GM19239 (cell line): ENCODE results near the gene CARMIL1.

ENCODE experiments used
- DNase-seq: peaks from one replicate; pipeline ENCODE4 v3.0.0; 2011; ENCODE audit warnings: low spot score; ENCODE audit not compliant: insufficient read length
- FAIRE-seq: peaks from 2 replicates; lab custom pipeline; 2011; peaks lifted over from hg19 to GRCh38; lab: Jason Lieb, UNC

The CARMIL1 gene

GRCh38 chr6:25456249-25457040 is 177.3 kb downstream of the CARMIL1 start:
- FAIRE-seq: peak; percentile 54
- DNase-seq: no peak

- no peak for DNase-seq
These were observed 178.3 kb downstream of the CARMIL1 start for GRCh38 chr6:25457516-25457915.

GRCh38 chr6:25458485-25458884 is 179.3 kb downstream of the CARMIL1 start:
- FAIRE-seq (no peak), DNase-seq (no peak)

More at GRCh38 chr6:25457516-25457915, 178.3 kb downstream of the CARMIL1 start:
- FAIRE-seq: no peak

GRCh38 chr6:25462235-25462897 is 183.2 kb downstream of the CARMIL1 start:
- FAIRE-seq (no peak), DNase-seq (no peak)

DNA sequence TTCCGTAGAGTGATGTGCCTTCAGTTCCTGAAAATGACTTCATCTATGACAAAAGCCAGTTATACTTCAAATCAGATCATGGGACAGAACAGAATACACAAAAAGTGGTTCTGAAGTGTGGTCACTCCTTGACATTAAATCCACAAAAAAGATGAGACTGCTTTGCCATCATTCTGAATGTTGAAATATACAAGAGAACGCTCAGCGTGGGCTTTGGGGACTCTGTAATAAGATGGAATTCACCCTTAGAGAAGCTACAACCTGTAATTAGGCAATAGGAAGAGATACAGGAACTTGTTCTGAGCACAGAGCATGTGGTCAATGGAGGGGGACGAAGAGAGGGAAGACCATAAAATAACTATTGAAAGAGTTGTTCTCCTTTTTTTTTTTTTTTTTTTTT is 184.3 kb downstream of the CARMIL1 start:
- FAIRE-seq: no peak
- DNase-seq: no peak

DNA sequence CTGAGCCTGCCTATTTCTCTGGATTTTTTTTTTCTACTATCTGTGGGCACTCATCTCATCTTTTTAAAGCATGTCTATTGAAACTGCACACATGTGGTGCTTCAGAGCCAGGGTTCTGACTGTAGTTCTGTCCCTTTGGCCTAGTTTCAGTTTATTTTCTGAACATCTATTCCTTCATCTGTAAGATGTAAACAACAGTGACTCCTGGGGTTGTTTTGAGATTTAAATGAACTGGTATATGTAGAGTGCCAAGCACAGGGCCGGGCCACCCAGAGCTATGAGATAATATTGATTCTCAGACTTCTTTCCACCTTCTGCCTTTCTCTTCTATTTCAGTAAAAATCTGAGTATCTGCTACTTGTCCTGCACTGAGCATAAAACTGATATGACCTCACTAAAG is 185.1 kb downstream of the CARMIL1 start:
- DNase-seq (no peak), FAIRE-seq (no peak)

DNA sequence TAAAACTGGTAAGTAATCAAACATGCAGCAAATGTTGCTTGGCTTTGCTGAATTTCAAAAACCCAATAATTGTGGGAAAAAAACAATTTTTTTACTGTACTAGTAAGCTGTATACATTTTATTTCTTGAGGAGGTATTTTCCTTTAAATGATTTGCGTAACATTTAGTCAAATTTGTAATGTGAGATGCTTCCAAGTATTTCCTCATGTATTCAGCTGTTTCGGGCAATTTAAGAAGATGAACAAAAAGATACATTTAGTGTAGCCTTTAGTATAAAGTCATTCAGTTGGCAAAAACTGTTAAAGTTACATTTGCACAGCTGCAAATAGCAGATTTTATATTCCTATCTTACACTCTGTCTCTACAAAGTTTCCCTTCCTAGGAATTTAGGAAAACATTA is 186.8 kb downstream of the CARMIL1 start:
- FAIRE-seq (peak; percentile 18), DNase-seq (no peak)

GRCh38 chr6:25468881-25469280 is 189.7 kb downstream of the CARMIL1 start:
- DNase-seq (no peak), FAIRE-seq (no peak)

DNA sequence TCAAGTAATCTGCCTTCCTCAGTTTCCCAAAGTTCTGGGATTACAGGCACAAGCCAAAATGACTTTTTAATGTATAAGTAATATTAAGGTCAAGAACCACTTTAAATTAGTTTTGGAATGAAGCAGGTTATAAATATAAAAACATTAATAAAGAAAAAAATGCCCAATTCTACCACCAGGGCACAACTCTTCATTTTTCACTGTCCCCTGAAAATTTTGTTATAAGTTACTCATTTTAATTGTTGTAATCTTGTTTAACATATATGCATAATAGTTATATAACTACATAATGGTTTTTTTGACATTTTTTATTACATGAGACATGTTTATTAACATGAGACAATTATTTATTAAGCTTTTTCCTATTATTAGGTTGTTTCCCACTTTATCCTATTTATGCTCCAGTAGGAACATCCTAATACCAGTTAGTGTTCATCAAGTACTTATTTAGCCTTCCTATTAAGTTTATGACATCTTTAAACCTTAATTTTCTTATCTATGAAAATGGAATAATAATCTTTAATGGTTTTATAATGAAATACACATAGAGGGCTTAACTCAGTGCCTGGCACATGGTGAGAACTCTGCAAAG is 190.7 kb downstream of the CARMIL1 start:
- FAIRE-seq: no peak
- no peak for DNase-seq

GRCh38 chr6:25472306-25472705 is 193.1 kb downstream of the CARMIL1 start:
- FAIRE-seq: no peak
- no peak for DNase-seq

GRCh38 chr6:25472906-25473305 is 193.7 kb downstream of the CARMIL1 start:
- no peak for FAIRE-seq
- no peak for DNase-seq

- DNase-seq: no peak
- FAIRE-seq: no peak
These were observed 194.3 kb downstream of the CARMIL1 start for GRCh38 chr6:25473447-25473846.

DNA sequence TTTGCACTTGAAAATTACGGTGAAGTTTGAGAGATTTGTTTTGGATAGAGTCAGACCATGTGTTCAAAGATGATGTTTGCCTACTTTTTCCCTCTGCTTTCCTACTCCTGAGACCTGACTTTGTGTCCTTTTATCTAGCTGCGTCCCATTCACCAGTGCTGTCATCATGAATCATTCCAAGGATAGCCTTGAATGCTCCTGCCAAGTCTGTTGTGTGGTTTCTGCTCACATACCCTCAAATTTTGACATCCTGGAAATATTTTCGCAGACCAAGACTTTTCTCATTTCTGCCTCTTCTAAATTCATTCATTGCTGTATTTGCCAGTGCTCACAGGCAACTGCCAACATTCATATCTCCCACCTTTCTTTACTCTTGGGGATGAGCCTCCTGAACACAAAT is 197.0 kb downstream of the CARMIL1 start:
- FAIRE-seq (no peak), DNase-seq (no peak)

GRCh38 chr6:25477006-25477590 is 197.9 kb downstream of the CARMIL1 start:
- DNase-seq: no peak

GRCh38 chr6:25478973-25479372 is 199.8 kb downstream of the CARMIL1 start:
- FAIRE-seq: no peak
- no peak for DNase-seq

More at GRCh38 chr6:25477006-25477590, 197.9 kb downstream of the CARMIL1 start:
- peak; percentile 49 for FAIRE-seq

GRCh38 chr6:25481267-25481666 is 202.1 kb downstream of the CARMIL1 start:
- peak; percentile 28 for FAIRE-seq

DNA sequence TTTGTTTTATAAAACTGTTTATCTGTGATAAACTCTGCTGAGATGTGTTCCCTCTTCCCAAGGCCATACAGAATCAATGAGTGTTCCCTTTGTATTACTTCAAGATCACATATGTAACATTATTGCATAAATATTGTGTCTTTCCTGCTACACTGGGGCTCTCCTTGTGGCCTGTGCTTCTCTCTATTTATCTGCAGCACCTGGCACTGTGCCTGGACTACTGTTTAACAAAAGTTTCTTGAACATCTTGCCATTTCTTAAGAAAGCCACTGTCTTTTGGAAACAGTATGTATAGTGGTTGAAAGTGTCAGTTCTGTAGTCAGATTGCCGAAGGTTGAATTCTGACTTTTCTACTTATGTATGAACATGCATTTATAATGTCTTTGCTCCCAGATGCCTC is 203.8 kb downstream of the CARMIL1 start:
- no peak for DNase-seq
- no peak for FAIRE-seq

More at GRCh38 chr6:25481267-25481666, 202.1 kb downstream of the CARMIL1 start:
- DNase-seq: no peak

DNA sequence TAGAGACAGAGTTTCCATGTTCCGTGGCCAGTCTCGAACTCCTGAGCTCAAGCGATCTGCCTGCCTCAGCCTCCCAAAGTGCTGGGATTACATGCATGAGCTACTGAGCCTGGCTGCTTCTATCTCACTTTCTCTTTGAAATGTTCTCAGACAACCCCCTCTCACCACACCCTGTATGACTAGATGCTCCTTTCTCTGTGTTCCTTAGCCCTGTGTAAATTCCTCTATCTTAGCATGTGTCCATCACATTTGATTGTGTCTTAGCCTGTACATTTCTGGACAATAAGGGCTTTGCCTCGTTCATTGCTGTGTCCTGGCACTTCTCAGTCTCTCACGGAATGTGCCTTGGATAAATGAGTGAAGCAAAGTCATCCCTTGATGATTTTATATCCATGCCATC is 204.8 kb downstream of the CARMIL1 start:
- FAIRE-seq (no peak), DNase-seq (no peak)

- FAIRE-seq (no peak), DNase-seq (no peak)
These were observed 205.7 kb downstream of the CARMIL1 start for GRCh38 chr6:25484900-25485299.

DNA sequence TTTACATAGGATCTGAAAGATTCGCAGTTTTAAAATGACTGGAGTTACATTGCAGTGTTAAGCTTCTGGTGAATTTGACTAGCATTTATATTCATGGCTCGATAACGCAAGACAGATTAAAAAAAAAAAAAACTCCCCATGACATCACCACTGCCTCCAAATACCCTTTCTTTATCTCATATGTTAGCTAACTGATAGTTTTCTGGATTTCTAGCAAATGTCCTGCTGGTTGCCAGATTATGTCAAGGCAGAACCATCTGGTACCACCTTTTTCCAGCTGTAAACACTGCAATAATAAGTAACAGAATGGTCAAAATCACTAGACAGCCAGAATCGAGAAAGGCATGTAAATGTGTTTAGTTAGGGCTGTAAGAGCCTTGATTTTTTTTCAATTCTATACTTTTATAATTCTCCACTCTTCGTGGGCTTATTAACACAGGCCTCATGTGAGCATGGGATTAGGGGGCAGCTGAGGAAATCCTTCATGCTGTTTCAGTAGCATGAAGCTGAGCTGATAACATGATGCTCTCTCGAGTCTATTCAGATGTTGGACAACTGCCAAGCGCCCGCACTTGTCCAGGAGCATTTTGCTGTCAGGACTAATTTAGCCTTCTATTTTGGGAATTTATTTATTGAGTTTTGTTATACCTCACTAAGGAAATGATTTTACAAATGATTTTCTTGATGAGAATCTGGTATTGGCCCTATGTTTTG is 206.8 kb downstream of the CARMIL1 start:
- no peak for DNase-seq
- FAIRE-seq: no peak
